H1 (cell line): ENCODE results near the gene ABHD12. TPM values are rescaled to one million over a fixed set of nuclear protein-coding genes. Genes with fewer than 3 reads are reported as not detected.

Experiments
- CTCF ChIA-PET: fragments of 300-600 bp; sonication (Branson Sonifier 250); formaldehyde crosslinking; loops from one replicate; lab custom pipeline; 2021; ENCODE audit not compliant: partially characterized antibody; lab: Charles Lee
- POLR2A ChIA-PET: fragments of 300-600 bp; sonication (Branson Sonifier 250); formaldehyde crosslinking; loops from one replicate; lab custom pipeline; 2021; ENCODE audit warnings: inconsistent platforms; ENCODE audit not compliant: partially characterized antibody; lab: Charles Lee
- DNase-seq, 2 experiments: peaks; one replicate each; pipeline versions ENCODE4 v3.0.0 to v3.0.0-alpha.2; 2010 to 2022; ENCODE audit warnings: low spot score in 2 of 2, low read depth in 1 of 2, mixed read lengths in 1 of 2
- FAIRE-seq: peaks from 2 replicates; lab custom pipeline; 2011; peaks lifted over from hg19 to GRCh38; lab: Jason Lieb, UNC
- H2AFZ ChIP-seq: 2 replicates; pipeline ENCODE4 v1.8.1; 2012; ENCODE audit warnings: low read length, inconsistent platforms
- H2AK5ac ChIP-seq: 2 replicates; pipeline ENCODE4 v1.6.1; 2013; ENCODE audit warnings: low read depth, low read length
- H2BK120ac ChIP-seq: replicated peaks from 2 replicates; pipeline ENCODE3; 2013; ENCODE audit warnings: low read depth, low read length, inconsistent platforms
- H2BK12ac ChIP-seq: 2 replicates; pipeline ENCODE4 v1.6.1; 2013; ENCODE audit warnings: low read depth, low read length
- H2BK15ac ChIP-seq: 2 replicates; pipeline ENCODE4 v1.6.1; 2013; ENCODE audit warnings: low read length
- H2BK20ac ChIP-seq: 2 replicates; pipeline ENCODE4 v1.6.1; 2013; ENCODE audit warnings: low read length
- H2BK5ac ChIP-seq: 2 replicates; pipeline ENCODE4 v1.6.1; 2013; ENCODE audit warnings: low read depth, low read length
- H3K14ac ChIP-seq: 2 replicates; pipeline ENCODE4 v1.6.1; 2013; ENCODE audit warnings: inconsistent platforms; ENCODE audit not compliant: insufficient read length
- H3K18ac ChIP-seq: 2 replicates; pipeline ENCODE4 v1.6.1; 2013; ENCODE audit warnings: low read length; ENCODE audit errors: extremely low read depth
- H3K23ac ChIP-seq: 2 replicates; pipeline ENCODE4 v1.6.1; 2013; ENCODE audit warnings: inconsistent platforms; ENCODE audit not compliant: insufficient read length
- H3K23me2 ChIP-seq: 2 replicates; pipeline ENCODE4 v1.6.1; 2013; ENCODE audit warnings: low read depth, low read length
- H3K27ac ChIP-seq: 2 replicates; pipeline ENCODE4 v1.6.1; 2011; ENCODE audit warnings: low read depth, low read length, inconsistent platforms
- H3K27me3 ChIP-seq, 4 experiments: replicated peaks in 1 of 4; 1 replicate in 1 of 4; 2 replicates in 3 of 4; pipeline versions ENCODE4 v1.6.1 to v1.8.1; 2011 to 2013; ENCODE audit warnings: low read length in 3 of 4, mild to moderate bottlenecking in 3 of 4, inconsistent platforms in 2 of 4, mixed read lengths in 2 of 4, moderate library complexity in 1 of 4; ENCODE audit not compliant: control insufficient read depth in 3 of 4, insufficient read depth in 3 of 4; ENCODE audit errors: extremely low read depth in 1 of 4
- H3K36me3 ChIP-seq, 4 experiments: 2 replicates each; pipeline versions ENCODE4 v1.6.1 to v1.8.1; 2011 to 2013; ENCODE audit warnings: mild to moderate bottlenecking in 4 of 4, low read length in 3 of 4, moderate library complexity in 2 of 4, control low read depth in 1 of 4, inconsistent platforms in 1 of 4; ENCODE audit not compliant: insufficient read depth in 4 of 4, control insufficient read depth in 2 of 4
- H3K4ac ChIP-seq: replicated peaks from 2 replicates; pipeline ENCODE3; 2013; ENCODE audit warnings: low read length, low read depth, mixed read lengths, inconsistent platforms; ENCODE audit not compliant: insufficient read length
- H3K4me1 ChIP-seq, 4 experiments: replicated peaks in 1 of 4; 1 replicate in 1 of 4; 2 replicates in 3 of 4; pipeline versions ENCODE4 v1.6.1 to v1.8.1; 2011 to 2013; ENCODE audit warnings: low read length in 3 of 4, inconsistent platforms in 2 of 4, mixed read lengths in 1 of 4; ENCODE audit not compliant: insufficient read depth in 4 of 4, control insufficient read depth in 3 of 4
- H3K4me2 ChIP-seq, 2 experiments: 2 replicates each; pipeline versions ENCODE4 v1.6.1 to v1.8.1; 2011 to 2013; ENCODE audit warnings: low read depth in 2 of 2, low read length in 2 of 2, control low read depth in 1 of 2, inconsistent platforms in 1 of 2, mild to moderate bottlenecking in 1 of 2; ENCODE audit not compliant: insufficient read depth in 1 of 2
- H3K4me3 ChIP-seq, 4 experiments: fragments of 200-600, 300-600 bp in 1 of 4; sonication (generic), shearing (Covaris generic), sonication (Bioruptor Twin) in 1 of 4; 2 replicates each; pipeline versions ENCODE4 v1.5.1 to v1.8.1; 2011 to 2016; ENCODE audit warnings: low read length in 4 of 4, low read depth in 3 of 4, control low read depth in 2 of 4, inconsistent platforms in 2 of 4, mild to moderate bottlenecking in 2 of 4, mixed read lengths in 1 of 4, moderate library complexity in 1 of 4; ENCODE audit not compliant: insufficient read depth in 2 of 4; ENCODE audit errors: extremely low read depth in 1 of 4
- H3K56ac ChIP-seq: replicated peaks from 2 replicates; pipeline ENCODE3; 2013; ENCODE audit warnings: low read depth, mild to moderate bottlenecking, mixed read lengths, low read length, inconsistent platforms; ENCODE audit not compliant: insufficient read length
- H3K79me1 ChIP-seq: 2 replicates; pipeline ENCODE4 v1.6.1; 2013; ENCODE audit warnings: low read depth, low read length, control low read depth
- H3K79me2 ChIP-seq, 2 experiments: 2 replicates each; pipeline versions ENCODE4 v1.6.1 to v1.8.1; 2012 to 2013; ENCODE audit warnings: low read length in 2 of 2, mild to moderate bottlenecking in 2 of 2, inconsistent platforms in 1 of 2; ENCODE audit not compliant: insufficient read depth in 2 of 2, control insufficient read depth in 1 of 2
- H3K9ac ChIP-seq, 4 experiments: replicated peaks in 1 of 4; 1 replicate in 1 of 4; 2 replicates in 3 of 4; pipeline versions ENCODE4 v1.6.1 to v1.8.1; 2011 to 2013; ENCODE audit warnings: low read depth in 3 of 4, low read length in 3 of 4, control low read depth in 2 of 4, mild to moderate bottlenecking in 2 of 4, moderate library complexity in 2 of 4, inconsistent platforms in 1 of 4; ENCODE audit errors: extremely low read depth in 1 of 4
- H3K9me3 ChIP-seq, 2 experiments: 2 replicates each; pipeline versions ENCODE4 v1.6.1 to v1.8.1; 2012 to 2013; ENCODE audit warnings: mild to moderate bottlenecking in 2 of 2, moderate library complexity in 2 of 2, control low read depth in 1 of 2, inconsistent platforms in 1 of 2, low read depth in 1 of 2, low read length in 1 of 2, mixed read lengths in 1 of 2; ENCODE audit not compliant: insufficient read depth in 2 of 2
- H4K20me1 ChIP-seq, 2 experiments: replicated peaks in 1 of 2; 2 replicates each; pipeline versions ENCODE3 to v1.8.1; 2011 to 2013; ENCODE audit warnings: inconsistent platforms in 2 of 2, low read length in 2 of 2, mild to moderate bottlenecking in 1 of 2; ENCODE audit not compliant: insufficient read depth in 2 of 2, control insufficient read depth in 1 of 2
- H4K5ac ChIP-seq: 2 replicates; pipeline ENCODE4 v1.6.1; 2013; ENCODE audit warnings: low read length, low read depth, mixed read lengths, inconsistent platforms; ENCODE audit not compliant: insufficient read length
- H4K8ac ChIP-seq: 2 replicates; pipeline ENCODE4 v1.8.0; 2013; ENCODE audit warnings: mild to moderate bottlenecking, moderate library complexity, low read length, inconsistent platforms; ENCODE audit not compliant: insufficient read depth; ENCODE audit errors: extremely low read depth
- H4K91ac ChIP-seq: replicated peaks from 2 replicates; pipeline ENCODE3; 2013; ENCODE audit warnings: low read length, mixed read lengths, inconsistent platforms; ENCODE audit not compliant: insufficient read length
- ASH2L ChIP-seq: fragments of 200-600, 300-600 bp; sonication (generic); IDR thresholded peaks from one replicate; pipeline ENCODE4 v1.7.1; 2017; ENCODE audit warnings: low read length
- EZH2 ChIP-seq: fragments of 200-600 bp; sonication (generic); IDR thresholded peaks from 2 replicates; pipeline ENCODE4 v1.7.1; 2012; ENCODE audit warnings: low read depth, mild to moderate bottlenecking, moderate library complexity, low read length, inconsistent platforms; ENCODE audit not compliant: severe bottlenecking
- GTF2F1 ChIP-seq: IDR thresholded peaks from 2 replicates; pipeline ENCODE4 v1.6.1; 2012; ENCODE audit warnings: low read depth, low read length, improper control_type of control experiment, borderline replicate concordance
- KDM4A ChIP-seq: IDR thresholded peaks from one replicate; pipeline ENCODE4 v1.7.1; 2012; ENCODE audit warnings: low read depth, mild to moderate bottlenecking, moderate library complexity, low read length, inconsistent platforms; ENCODE audit not compliant: severe bottlenecking
- SAP30 ChIP-seq: fragments of 300-600 bp; sonication (generic); IDR thresholded peaks from 2 replicates; pipeline ENCODE4 v1.7.1; 2012; ENCODE audit warnings: low read length, moderate library complexity, mild to moderate bottlenecking, inconsistent platforms; ENCODE audit not compliant: insufficient read depth, insufficient replicate concordance
- SP4 ChIP-seq: IDR thresholded peaks from 2 replicates; pipeline ENCODE4 v1.6.1; 2012; ENCODE audit warnings: low read length, inconsistent platforms
- TCF12 ChIP-seq: IDR thresholded peaks from 2 replicates; pipeline ENCODE4 v1.6.1; 2011; ENCODE audit warnings: low read depth, mild to moderate bottlenecking, low read length
- WGBS, 2 experiments: shearing (Covaris generic) in 1 of 2; methylation state at CpG; one replicate each; pipeline versions ENCODE4 v1.1.6 to v1.1.7; 2013 to 2015; ENCODE audit warnings: low lambda C conversion rate in 2 of 2, mixed read lengths in 2 of 2, inconsistent platforms in 1 of 2, low coverage in 1 of 2, missing lambda C conversion rate in 1 of 2; ENCODE audit not compliant: insufficient replicate concordance in 2 of 2, insufficient coverage in 1 of 2, insufficient read length in 1 of 2; ENCODE audit errors: extremely low coverage in 1 of 2, missing lambda C conversion rate in 1 of 2; 5-methylcytosine and 5-hydroxymethylcytosine counted together
- polyA plus RNA-seq, 7 experiments: library from polyadenylated mRNA; depleted of rRNA in 3 of 7; stranded (reverse) in 5 of 7; unstranded in 2 of 7; fragments of >200 nt in 5 of 7; fragments of 200-250 nt in 2 of 7; gene quantifications; 1 replicate in 5 of 7; 2 replicates in 1 of 7; 4 replicates in 1 of 7; pipeline versions ENCODE4 v1.2.1 to v1.2.3, GENCODE V29; 2011 to 2013; ENCODE audit warnings: missing spikeins in 2 of 7, mixed read lengths in 2 of 7
- total RNA-seq: library from RNA; stranded (reverse); fragmentation: NEBNext Ultra II Directional; extraction: Animal tissue kit (Norgen Biotek cat#: 25700); gene quantifications from 2 replicates; pipeline ENCODE4 v1.2.1, GENCODE V29; 2021

The ABHD12 gene
- total and polyA plus RNA-seq, 2 of the 8 experiments (the other 6 are each of a cell fraction or from before 2014, with no cell fraction given): 31.3 to 59.5 TPM

DNA sequence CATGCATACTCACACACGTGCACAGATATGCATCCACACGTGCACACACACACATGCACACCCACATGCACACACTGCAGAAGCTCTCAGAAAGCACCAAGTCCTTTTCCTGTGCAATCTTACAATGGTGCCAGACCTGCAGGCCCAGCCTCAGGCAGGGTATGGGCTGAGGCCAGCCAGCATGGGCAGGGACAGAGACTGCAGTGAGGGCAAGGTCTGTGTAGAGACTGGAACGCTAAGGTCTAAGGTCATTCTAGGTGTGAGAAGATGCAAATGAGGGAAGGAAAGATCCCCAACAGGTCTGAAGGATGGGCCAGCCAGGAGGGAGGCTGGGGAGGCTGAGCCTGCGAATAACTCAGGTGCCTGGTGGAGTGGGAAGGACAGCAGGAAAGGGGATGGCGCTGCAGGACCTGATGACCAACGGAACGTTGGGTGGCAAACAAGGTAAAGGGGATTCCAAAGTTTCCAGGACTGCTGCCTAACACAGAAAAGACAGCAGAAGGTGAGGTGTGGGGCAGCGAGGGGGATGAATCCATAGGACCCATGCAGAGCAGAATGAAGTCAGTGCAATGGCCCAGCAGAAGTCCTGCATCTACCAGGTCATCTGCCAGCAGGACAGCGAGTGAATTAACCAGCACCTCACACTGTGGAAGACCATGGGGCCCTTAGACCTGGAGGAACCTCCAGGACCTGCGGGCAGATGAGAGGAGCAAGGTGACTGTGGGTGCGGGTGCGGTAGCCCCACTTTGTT lies 67.0 kb downstream of the ABHD12 start:
- Histone ChIP-seq H3K36me3 (peaks cover 0 to 6% (median 3%) of the 10 kb centered on the region in 4 experiments; a peak in 3 of 8 replicates), H4K20me1 (peaks cover 0 to 21% of the 10 kb centered on the region in 2 experiments), H3K4me2 (no peak overlapping the region), H2BK12ac (peak overlapping the region; percentile 45; the same call in 1 of the 2 replicates), H3K27ac (0 out of 2 replicates have a peak overlapping the region, but pooled peaks have one; percentile 7), H3K27me3 (no peaks in the 10 kb centered on the region), H4K91ac (no peak overlapping the region), H4K5ac (no peak overlapping the region), H3K23me2 (no peaks in the 10 kb centered on the region; the same call in 1 of the 2 replicates), H2BK20ac (no peak overlapping the region), H3K14ac (no peak overlapping the region), H3K56ac (no peak overlapping the region), H3K4ac (no peak overlapping the region), H2AFZ (no peak overlapping the region), H3K4me1 (peaks cover 4 to 9% (median 5%) of the 10 kb centered on the region in 4 experiments), H3K18ac (no peak overlapping the region), H3K9me3 (no peaks in the 10 kb centered on the region), H3K79me1 (peaks cover 16% of the 10 kb centered on the region), H2BK120ac (no peak overlapping the region), H2AK5ac (no peak overlapping the region), H4K8ac (no peak overlapping the region), H3K79me2 (peaks cover 0 to 32% of the 10 kb centered on the region in 2 experiments; a peak in 2 of 4 replicates), H3K4me3 (no peak overlapping the region), H3K9ac (no peak overlapping the region), H3K23ac (no peak overlapping the region), H2BK15ac (no peak overlapping the region), H2BK5ac (peak overlapping the region; percentile 74)
- 81% methylated on average over 12 of the region's 12 CpGs; no CpG with 5 or more reads in 1 of the 2 experiments for WGBS, 2 experiments
- DNase-seq: peak in 1 of 2 experiments; percentile 42
- no peak for FAIRE-seq
- no peak for TF ChIP-seq TCF12
- TF ChIP-seq GTF2F1: no peak
- TF ChIP-seq KDM4A: no peak
- TF ChIP-seq ASH2L: no peak
- no peak for TF ChIP-seq EZH2
- TF ChIP-seq SAP30: no peak
- TF ChIP-seq SP4: no peak
- CTCF ChIA-PET: no interaction called here
- POLR2A ChIA-PET: interaction anchor here (0.9 kb wide), 1 partner anchor 84 kb away, joined by 3 read pairs; no protein-coding TSS in a partner anchor
